ENCODE measurements around the gene IGFBP3. TPM values are rescaled to one million over a fixed set of nuclear protein-coding genes. Genes with fewer than 3 reads are reported as not detected.

Gene IGFBP3
- total RNA-seq, 2 experiments from 2014 or later, result 0.12 to 0.23 TPM

DNA sequence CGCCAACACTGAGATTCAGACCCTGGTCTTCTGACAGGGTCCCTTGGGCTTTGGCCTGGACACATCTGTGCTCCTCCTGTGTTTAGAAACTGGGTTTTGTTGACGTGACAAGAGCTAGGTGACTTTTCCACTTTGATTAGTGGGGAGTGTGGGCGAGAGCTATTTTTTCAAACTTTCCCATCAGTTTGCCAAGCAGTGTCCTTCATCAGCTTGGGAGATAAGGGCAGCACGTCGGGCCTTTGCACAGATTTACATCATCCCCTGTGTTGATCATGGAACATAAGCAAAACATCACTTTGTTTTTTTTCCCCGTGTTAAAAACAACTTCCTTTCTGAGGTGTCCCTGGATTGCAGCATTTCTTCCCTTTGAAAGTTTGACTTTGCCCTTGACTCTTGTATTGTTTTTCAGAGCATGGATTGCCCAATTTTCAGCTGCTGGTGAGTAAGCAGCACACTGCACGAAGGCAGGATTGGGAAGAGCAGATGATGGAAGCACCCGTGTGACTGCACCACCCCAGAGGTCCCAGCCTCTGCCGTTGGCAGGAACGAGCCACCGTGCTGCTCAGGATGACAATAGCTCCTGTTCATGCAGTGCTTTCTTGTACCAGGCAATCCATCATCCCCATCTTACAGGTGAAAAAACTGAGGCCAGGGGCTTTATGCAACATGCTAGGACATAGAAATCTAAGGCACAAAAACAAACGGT lies 39.2 kb downstream of the IGFBP3 start:
- no peaks in the 10 kb centered on the region for H3K9me3 Mint-ChIP-seq (ENCODE audit: low read depth)
- ChIA-PET CTCF (no interaction called here), POLR2A (interaction anchor here (0.9 kb wide), 1 partner anchor 1271 kb away, joined by 3 read pairs; no protein-coding TSS in a partner anchor)
- H3K27me3 Mint-ChIP-seq, result peaks cover 17% of the 10 kb centered on the region
- no peaks in the 10 kb centered on the region for H3K4me1 Mint-ChIP-seq
- DNase-seq (no peak), ATAC-seq (no peak)
- H3K36me3 Mint-ChIP-seq (ENCODE audit: low read depth), result no peaks in the 10 kb centered on the region
- H3K4me3 Mint-ChIP-seq, result no peak overlapping the region
- H3K27ac Mint-ChIP-seq, result no peak overlapping the region
- intact Hi-C loops (cut with DNase I, micrococcal nuclease), result no loop called here

DNA sequence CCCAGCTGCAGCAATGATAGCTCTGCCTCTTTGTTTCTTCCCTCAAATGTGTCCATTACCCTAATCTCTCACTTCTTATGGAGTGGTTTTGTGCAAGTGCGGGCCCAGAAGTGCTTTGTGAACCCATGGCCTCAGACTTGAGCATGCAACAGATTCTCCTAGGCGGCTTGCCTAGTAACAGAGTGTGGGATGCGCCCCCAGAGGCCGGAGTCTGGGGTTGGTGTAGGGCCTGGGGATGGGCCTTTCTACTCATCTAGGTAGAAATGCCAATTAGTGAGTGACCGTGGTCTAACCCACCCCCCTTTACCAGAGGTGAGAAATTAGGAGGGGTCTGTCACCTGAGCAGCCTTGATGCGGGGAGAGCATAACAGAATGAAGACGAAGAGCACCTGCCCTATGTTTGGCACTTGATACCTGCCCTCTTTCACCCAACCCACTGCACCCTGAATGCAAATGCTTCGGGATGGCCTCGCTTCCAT lies 39.8 kb downstream of the IGFBP3 start:
- H3K4me1 Mint-ChIP-seq, result no peaks in the 10 kb centered on the region
- intact Hi-C loops (cut with DNase I, micrococcal nuclease), result no loop called here
- no peaks in the 10 kb centered on the region for H3K9me3 Mint-ChIP-seq (ENCODE audit: low read depth)
- no peak for ATAC-seq
- no peaks in the 10 kb centered on the region for H3K36me3 Mint-ChIP-seq (ENCODE audit: low read depth)
- no peak overlapping the region for H3K27ac Mint-ChIP-seq
- DNase-seq, result no peak
- H3K27me3 Mint-ChIP-seq, result peaks cover 12% of the 10 kb centered on the region
- no peak overlapping the region for H3K4me3 Mint-ChIP-seq
- ChIA-PET CTCF (no interaction called here), POLR2A (no interaction called here)

DNA sequence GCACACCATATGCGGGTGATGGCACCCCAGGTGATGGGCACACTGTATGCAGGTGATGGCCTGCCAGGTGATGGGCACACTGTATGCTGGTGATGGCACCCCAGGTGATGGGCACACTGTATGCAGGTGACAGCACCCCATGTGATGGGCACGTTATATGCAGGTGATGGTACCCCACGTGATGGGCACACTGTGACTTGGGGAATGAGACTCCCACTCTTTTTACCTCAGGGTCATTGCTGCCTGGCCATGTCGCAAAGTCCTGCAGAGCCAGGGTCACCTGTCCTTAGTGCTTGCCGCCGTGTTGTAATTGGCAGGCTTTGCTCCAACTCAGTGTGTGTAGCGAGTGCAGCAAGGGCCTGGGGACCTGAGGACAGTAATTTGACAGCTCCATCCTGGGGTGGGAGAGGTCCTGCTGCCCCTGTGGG lies 40.6 kb downstream of the IGFBP3 start:
- H3K27me3 Mint-ChIP-seq, result peaks cover 11% of the 10 kb centered on the region
- ATAC-seq (no peak), DNase-seq (no peak)
- H3K4me1 Mint-ChIP-seq, result no peaks in the 10 kb centered on the region
- intact Hi-C loops (cut with DNase I, micrococcal nuclease), result no loop called here
- POLR2A ChIA-PET, result no interaction called here
- no peaks in the 10 kb centered on the region for H3K9me3 Mint-ChIP-seq (ENCODE audit: low read depth)
- no peak overlapping the region for H3K27ac Mint-ChIP-seq
- H3K36me3 Mint-ChIP-seq (ENCODE audit: low read depth), result no peaks in the 10 kb centered on the region
- H3K4me3 Mint-ChIP-seq, result no peak overlapping the region
- CTCF ChIA-PET, result no interaction called here

DNA sequence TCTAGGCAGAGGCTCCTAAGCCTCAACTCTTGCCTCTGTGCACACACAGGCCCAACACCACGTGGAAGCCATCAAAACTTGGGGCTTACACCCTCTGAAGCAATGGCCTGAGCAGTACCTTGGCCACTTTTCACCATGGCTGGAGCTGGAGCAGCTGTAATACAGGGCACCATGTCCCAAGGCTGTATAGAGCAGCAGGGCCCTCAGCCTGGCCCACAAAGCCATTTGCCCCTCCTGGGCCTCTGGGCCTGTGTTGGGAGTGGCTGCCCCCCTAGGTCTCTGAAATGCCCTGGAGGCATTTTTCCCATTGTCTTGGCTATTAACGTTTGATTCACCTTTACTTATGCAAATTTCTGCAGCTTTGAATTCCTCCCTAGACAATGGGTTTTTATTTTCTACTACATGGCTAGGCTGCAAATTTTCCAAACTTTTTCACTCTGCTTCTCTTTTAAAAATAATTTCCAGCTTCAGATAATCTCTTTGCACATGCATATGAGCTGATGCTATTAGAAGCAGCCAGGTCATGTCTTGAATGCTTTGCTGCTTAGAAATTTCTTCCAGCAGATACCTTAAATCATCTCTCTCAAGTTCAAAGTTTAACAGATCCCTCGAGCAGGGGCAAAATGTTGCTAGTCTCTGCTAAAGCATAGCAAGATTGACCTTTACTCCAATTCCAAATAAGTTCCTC lies 42.5 kb downstream of the IGFBP3 start:
- no peaks in the 10 kb centered on the region for H3K36me3 Mint-ChIP-seq (ENCODE audit: low read depth)
- POLR2A ChIA-PET, result no interaction called here
- DNase-seq (no peak), ATAC-seq (no peak)
- no peak overlapping the region for H3K4me3 Mint-ChIP-seq
- no peak overlapping the region for H3K27ac Mint-ChIP-seq
- no peaks in the 10 kb centered on the region for H3K9me3 Mint-ChIP-seq (ENCODE audit: low read depth)
- intact Hi-C loops (cut with DNase I, micrococcal nuclease), result no loop called here
- peaks cover 3% of the 10 kb centered on the region for H3K27me3 Mint-ChIP-seq
- H3K4me1 Mint-ChIP-seq, result no peaks in the 10 kb centered on the region
- CTCF ChIA-PET, result no interaction called here

DNA sequence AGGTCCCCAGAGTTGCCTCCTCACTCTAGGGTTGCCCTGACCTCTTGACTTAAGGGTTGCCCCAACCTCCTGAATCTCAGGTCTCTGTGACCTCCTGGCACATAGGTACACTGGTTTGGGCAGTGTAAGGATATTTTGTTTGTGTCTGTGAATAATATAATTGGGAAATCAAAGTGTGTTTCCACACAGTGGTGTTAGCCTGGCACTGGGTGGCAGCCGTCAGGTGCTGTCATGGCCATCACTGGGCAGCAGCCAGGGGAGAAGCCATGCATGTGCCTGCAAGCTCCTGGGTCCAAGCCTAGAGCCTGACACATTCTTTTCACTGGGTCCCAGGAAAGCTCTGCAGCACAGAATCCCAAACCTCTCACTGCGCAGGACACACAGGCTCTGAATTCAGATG lies 44.6 kb downstream of the IGFBP3 start:
- H3K9me3 Mint-ChIP-seq (ENCODE audit: low read depth), result no peaks in the 10 kb centered on the region
- ATAC-seq (no peak), DNase-seq (no peak)
- H3K4me3 Mint-ChIP-seq, result no peak overlapping the region
- CTCF ChIA-PET, result no interaction called here
- intact Hi-C loops (cut with DNase I, micrococcal nuclease), result no loop called here
- POLR2A ChIA-PET, result no interaction called here
- H3K27me3 Mint-ChIP-seq, result no peaks in the 10 kb centered on the region
- no peaks in the 10 kb centered on the region for H3K36me3 Mint-ChIP-seq (ENCODE audit: low read depth)
- no peaks in the 10 kb centered on the region for H3K4me1 Mint-ChIP-seq
- no peak overlapping the region for H3K27ac Mint-ChIP-seq

DNA sequence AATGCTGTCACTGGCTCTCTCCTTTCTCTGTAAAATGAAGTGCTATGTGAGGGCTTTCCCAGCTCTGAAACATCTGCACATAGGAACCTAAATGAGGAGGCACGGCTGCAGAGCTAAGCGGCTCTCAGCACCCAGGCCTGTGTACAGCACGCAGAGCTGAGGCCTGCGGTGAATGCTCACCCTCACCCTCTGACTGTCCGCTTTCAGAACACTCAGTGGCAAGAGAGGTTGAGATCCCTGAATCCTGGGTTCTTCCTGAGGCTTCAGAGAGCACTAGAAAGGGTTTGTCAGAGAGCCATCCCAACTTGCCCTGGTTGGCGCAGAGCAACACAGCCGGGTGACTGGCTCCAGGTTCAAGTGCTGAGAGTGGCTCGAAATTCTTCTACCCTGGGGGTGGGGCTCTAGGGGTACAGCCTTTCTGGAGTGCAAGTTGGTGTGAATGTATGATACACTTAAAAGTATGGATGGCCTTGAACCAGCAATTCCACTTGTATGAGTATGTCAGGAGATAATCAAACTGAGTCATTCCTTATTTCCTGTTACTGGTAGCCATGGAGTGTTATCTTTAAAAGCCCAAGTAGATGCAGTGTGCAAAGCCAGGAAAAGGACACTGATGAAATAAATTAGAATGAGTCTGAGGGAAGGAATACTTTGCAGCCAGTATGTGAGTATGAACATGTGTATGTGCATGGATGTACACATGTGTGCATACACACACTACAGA lies 46.5 kb downstream of the IGFBP3 start:
- intact Hi-C loops (cut with DNase I, micrococcal nuclease), result no loop called here

DNA sequence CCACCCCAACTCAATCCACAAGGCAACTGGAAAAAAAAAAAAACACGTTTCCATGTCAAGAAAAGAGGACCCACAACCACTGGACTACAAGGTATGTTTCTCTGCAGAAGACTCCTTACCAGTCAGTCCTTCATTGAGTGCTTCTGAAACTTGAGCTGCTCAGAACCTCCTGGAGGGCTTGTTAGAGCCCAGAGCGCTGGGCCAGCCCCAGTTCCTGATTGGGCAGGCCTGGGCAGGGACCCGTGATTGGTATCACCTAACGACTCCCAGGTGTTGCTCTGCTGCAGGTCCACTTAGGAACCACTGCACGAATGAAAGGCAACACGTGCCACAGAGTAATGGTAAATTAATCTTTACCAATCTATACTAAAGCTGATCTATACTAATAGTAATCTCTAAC lies 47.7 kb downstream of the IGFBP3 start:
- ChIA-PET CTCF (no interaction called here), POLR2A (no interaction called here)
- no peaks in the 10 kb centered on the region for H3K4me1 Mint-ChIP-seq
- H3K9me3 Mint-ChIP-seq (ENCODE audit: low read depth), result no peaks in the 10 kb centered on the region
- no peak overlapping the region for H3K27ac Mint-ChIP-seq
- no peaks in the 10 kb centered on the region for H3K36me3 Mint-ChIP-seq (ENCODE audit: low read depth)
- H3K27me3 Mint-ChIP-seq, result no peaks in the 10 kb centered on the region
- H3K4me3 Mint-ChIP-seq, result no peak overlapping the region
- intact Hi-C loops (cut with DNase I, micrococcal nuclease), result no loop called here
- ATAC-seq, result no peak
- DNase-seq, result no peak

More for the DNA sequence above, 46.5 kb downstream of the IGFBP3 start:
- no peaks in the 10 kb centered on the region for H3K27me3 Mint-ChIP-seq
- CTCF ChIA-PET, result interaction anchor here (0.5 kb wide), 1 partner anchor 1372 kb away, joined by 3 read pairs; no protein-coding TSS in a partner anchor
- H3K4me1 Mint-ChIP-seq, result no peaks in the 10 kb centered on the region
- H3K9me3 Mint-ChIP-seq (ENCODE audit: low read depth), result no peaks in the 10 kb centered on the region
- no peak overlapping the region for H3K27ac Mint-ChIP-seq
- POLR2A ChIA-PET, result no interaction called here
- no peak for ATAC-seq
- DNase-seq, result no peak
- no peak overlapping the region for H3K4me3 Mint-ChIP-seq
- no peaks in the 10 kb centered on the region for H3K36me3 Mint-ChIP-seq (ENCODE audit: low read depth)

DNA sequence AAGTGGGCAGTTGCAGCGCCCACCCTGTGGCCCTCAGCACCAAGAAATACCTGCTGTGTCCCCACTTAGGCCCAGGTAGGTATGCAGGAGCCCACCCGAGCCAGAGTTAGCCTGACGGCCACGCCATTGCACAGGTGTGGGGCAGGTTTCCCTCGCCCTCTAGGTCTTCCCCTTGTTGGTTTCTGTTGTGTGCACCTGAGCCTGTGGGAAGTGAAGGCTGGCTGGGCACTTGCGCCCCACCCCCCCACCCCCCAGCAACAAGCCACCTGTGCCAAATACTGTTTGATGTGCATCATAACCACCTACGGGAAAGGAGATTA lies 48.1 kb downstream of the IGFBP3 start, which contains the start of gene CCDC201:
Gene CCDC201 (minus strand): TSS at position 48 of the 320 bp plus-strand sequence. CDS start 75 bp downstream, outside the sequence.
- Mint-ChIP-seq H3K4me1 (no peaks in the 10 kb centered on the region), H3K4me3 (no peak within 1 kb of the TSS), H3K36me3 (ENCODE audit: low read depth) (no peaks in the 10 kb centered on the region), H3K27ac (no peak within 1 kb of the TSS), H3K27me3 (peaks cover under 1% of the 10 kb centered on the region), H3K9me3 (ENCODE audit: low read depth) (no peaks in the 10 kb centered on the region)
- DNase-seq (no peak), ATAC-seq (no peak)
- intact Hi-C loops (cut with DNase I, micrococcal nuclease), result no loop called here
- ChIA-PET POLR2A (no interaction called here), CTCF (no interaction called here)

DNA sequence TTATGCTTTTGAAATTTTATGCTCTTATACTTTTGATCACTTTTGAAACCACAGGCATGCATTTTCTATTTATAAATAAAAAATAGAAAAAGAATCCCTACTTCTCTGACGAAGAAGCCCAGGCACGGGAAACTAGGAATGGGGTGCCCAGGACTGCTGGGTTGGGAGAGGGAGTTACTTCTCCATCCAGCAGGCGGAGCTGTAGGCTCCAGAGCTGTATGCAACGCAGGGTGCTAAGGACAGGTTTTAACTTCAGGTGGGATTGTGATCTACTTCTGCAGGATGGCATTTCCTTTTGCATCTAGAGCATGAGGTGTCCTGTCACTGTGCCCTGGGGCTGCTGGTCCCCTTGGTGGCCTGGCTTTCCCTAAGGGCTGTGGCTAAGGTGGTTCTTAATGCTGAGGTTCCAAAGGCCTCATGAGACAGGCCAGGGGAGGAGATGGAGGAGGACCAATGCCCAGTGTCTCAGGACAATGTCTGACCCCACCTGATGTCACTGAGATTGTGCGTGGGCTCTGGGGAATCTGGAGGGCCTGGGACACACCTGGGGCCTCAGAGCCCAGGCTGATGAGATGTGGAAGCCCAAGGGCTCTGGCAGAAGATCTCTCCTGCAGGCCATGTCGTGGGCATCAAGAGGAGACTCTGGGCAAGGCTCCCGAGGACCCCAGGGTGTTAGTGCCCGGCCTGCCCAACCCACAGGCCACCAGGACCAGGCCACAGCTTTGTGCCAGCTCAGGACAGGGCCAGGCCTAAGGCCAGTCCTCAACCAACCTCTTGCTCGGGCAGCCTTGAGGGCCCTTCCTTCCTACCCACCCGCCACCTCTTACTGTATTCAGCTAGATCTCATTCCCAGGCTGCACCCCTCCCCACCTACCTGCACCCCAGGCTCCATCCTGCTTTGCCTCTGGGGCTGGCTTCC lies 48.7 kb downstream of the IGFBP3 start:
- H3K9me3 Mint-ChIP-seq (ENCODE audit: low read depth), result no peaks in the 10 kb centered on the region
- POLR2A ChIA-PET, result no interaction called here
- no peak overlapping the region for H3K4me3 Mint-ChIP-seq
- H3K27me3 Mint-ChIP-seq, result peaks cover 5% of the 10 kb centered on the region
- H3K27ac Mint-ChIP-seq, result no peak overlapping the region
- H3K36me3 Mint-ChIP-seq (ENCODE audit: low read depth), result no peaks in the 10 kb centered on the region
- H3K4me1 Mint-ChIP-seq, result no peaks in the 10 kb centered on the region
- DNase-seq (no peak), ATAC-seq (no peak)
- CTCF ChIA-PET, result no interaction called here
- intact Hi-C loops (cut with DNase I, micrococcal nuclease), result no loop called here

DNA sequence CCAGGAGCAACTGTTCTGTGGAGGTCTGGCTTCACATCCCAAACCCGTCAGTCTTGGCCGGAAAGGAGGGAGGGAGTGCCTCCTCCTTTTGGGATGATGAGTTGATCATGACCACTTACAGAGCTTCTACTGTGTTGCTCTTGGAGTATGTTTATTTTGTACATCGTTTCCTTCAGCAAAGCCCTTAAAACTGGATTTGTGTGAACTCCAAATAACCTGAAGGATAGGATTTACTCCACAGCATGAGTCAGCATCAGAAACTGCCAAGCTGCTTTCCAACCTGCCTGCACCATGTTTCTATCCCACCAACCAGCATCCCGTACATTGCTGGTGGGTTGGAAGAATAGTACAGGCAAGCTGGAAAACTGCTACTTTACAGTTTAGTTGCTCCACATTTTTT lies 51.6 kb downstream of the IGFBP3 start:
- H3K27ac Mint-ChIP-seq, result no peak overlapping the region

DNA sequence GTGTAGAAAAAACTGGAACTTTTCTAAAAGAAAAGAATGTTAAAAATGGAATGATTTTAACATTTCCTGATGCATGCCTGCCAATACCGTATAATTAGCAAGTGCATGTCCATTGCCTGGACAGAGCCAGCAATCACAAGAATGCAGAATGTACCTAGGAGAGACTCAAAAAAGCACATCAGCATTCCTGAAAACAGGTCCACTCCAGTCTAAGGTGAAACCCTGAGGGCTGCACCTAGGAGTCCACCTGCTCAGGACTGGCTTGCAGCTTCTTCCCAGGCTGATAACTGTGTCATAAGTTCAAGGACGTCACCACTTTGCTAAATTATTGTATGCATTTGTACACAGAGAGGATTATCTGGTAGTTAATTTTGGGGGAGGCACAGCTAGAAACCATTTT lies 53.6 kb downstream of the IGFBP3 start:
- H3K4me1 Mint-ChIP-seq, result no peaks in the 10 kb centered on the region
- no peak overlapping the region for H3K4me3 Mint-ChIP-seq
- H3K27me3 Mint-ChIP-seq, result peaks cover 17% of the 10 kb centered on the region
- DNase-seq (no peak), ATAC-seq (no peak)
- ChIA-PET CTCF (no interaction called here), POLR2A (no interaction called here)
- no peak overlapping the region for H3K27ac Mint-ChIP-seq
- no peaks in the 10 kb centered on the region for H3K9me3 Mint-ChIP-seq (ENCODE audit: low read depth)
- no peaks in the 10 kb centered on the region for H3K36me3 Mint-ChIP-seq (ENCODE audit: low read depth)
- intact Hi-C loops (cut with DNase I, micrococcal nuclease), result no loop called here

More for the DNA sequence above, 51.6 kb downstream of the IGFBP3 start:
- no peak overlapping the region for H3K4me3 Mint-ChIP-seq
- H3K9me3 Mint-ChIP-seq (ENCODE audit: low read depth), result no peaks in the 10 kb centered on the region
- H3K36me3 Mint-ChIP-seq (ENCODE audit: low read depth), result no peaks in the 10 kb centered on the region
- no peak for ATAC-seq
- H3K4me1 Mint-ChIP-seq, result no peaks in the 10 kb centered on the region
- ChIA-PET CTCF (no interaction called here), POLR2A (no interaction called here)
- no peak for DNase-seq
- intact Hi-C loops (cut with DNase I, micrococcal nuclease), result no loop called here
- H3K27me3 Mint-ChIP-seq, result peaks cover 8% of the 10 kb centered on the region

Measured in activated CD4-positive, alpha-beta T cell treated with anti-CD3 and anti-CD28 coated beads for 36 hours (primary cell).